Measurements from ENCODE around the gene SULT4A1.
"Not testable (repeated sequence)": the region's sequence is repeated elsewhere in the genome, so short reads cannot be mapped to it uniquely, and the experiment has no call there.

Gene SULT4A1, protein sequence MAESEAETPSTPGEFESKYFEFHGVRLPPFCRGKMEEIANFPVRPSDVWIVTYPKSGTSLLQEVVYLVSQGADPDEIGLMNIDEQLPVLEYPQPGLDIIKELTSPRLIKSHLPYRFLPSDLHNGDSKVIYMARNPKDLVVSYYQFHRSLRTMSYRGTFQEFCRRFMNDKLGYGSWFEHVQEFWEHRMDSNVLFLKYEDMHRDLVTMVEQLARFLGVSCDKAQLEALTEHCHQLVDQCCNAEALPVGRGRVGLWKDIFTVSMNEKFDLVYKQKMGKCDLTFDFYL

DNA sequence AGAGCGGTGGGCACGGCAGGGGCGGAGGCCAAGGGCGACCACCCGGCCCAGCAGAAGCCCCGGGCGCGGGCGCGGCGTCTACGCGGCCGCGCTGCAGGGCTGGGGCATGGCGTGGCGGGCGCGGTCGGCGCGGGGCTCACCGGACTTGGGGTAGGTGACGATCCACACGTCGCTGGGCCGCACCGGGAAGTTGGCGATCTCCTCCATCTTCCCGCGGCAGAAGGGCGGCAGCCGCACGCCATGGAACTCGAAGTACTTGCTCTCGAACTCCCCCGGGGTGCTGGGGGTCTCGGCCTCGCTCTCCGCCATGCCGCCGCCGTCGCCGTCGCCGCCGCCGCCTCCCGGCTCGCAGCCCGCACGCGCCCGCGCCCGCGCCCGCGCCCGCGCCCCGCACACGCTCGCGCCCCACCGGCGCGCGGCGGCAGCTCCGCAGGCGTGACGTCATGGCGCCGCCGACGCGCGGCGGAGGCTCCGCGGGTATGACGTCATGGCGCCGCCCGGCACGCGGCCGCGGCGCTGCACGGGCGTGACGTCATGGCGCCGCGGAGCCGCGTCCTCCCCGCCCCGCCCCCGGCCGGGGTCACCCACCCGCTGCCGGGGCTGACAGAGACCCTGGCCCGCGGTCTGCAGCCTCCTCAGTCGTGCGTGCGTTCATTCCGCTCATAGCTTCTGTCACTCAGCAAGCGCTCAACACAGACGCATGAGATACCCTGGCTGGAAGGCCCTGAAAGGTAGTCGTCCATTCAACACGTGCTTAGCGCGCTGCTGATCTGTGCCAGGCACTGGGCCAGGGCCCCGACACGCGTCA lies at the start of gene SULT4A1:
Gene SULT4A1 (minus strand): TSS at position 440 of the 808 bp plus-strand sequence. CDS start 131 bp downstream, at position 309.
- DNase-seq (ENCODE audit: low spot score): peak; percentile 61

DNA sequence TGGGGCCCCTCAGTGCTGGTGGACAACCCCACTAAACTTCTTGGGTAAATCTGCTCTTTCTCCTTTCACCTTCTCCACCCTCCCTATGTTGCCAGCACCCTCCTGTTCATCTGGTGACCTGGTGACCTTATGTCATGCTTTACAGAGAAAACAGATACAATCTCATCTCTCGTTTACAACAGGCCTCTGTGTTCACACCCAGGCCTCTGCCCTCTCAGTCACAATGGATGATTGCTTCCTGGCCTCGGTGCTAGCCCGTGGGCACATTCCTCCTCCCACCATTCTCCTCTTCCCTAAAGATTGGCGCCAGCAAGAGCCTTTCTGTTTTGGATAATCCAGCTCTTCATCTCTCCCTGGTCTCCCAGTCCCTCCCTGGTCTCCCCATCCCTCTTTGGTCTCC lies 49.0 kb upstream of the SULT4A1 start:
- DNase-seq (ENCODE audit: low spot score): no peak

DNA sequence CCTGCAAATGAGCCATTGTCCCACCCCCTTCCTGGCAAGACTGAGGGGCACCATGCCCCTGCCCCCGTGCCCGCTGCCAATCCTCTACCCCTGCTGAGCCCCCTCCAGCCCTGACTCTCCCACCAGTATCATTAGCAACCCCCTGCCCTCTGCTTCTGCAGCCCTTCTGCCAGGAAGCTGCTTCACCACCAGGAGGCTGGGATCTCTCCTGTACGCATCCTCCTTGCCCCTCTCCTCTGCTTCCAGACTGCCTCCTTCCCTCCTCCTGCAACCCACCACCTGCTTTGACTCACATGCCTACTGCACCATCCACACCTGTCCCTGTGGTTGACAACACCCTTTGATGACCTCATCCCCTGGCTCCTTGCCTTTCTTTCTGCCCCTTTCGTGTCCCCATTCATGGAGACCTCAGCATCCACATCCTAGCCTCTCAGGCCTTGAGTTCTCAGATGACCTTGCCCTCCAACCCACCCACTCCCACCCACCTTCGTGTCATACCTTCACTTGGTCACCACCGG lies 47.9 kb upstream of the SULT4A1 start:
- DNase-seq (ENCODE audit: low spot score): no peak

DNA sequence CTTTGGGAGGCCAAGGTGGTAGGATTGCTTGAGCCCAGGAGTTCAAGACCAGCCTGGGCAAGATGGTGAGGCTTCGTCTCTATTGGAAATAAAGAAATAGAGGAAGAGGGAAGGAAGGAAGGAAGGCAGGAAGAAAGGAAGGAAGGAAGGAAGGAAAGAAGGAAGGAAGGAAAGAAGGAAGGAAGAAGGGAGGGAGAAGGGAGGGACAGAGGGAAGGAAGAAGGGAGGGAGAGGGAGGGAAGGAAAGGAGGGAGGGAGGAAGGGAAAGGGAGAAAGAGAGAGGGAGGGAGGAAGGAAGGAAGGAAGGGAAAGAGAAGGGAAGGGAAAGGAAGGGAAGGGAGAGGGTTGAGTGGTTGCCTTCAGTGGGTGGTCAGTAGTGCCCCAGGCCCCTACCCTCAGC lies 47.4 kb upstream of the SULT4A1 start:
- no peak for DNase-seq (ENCODE audit: low spot score)

DNA sequence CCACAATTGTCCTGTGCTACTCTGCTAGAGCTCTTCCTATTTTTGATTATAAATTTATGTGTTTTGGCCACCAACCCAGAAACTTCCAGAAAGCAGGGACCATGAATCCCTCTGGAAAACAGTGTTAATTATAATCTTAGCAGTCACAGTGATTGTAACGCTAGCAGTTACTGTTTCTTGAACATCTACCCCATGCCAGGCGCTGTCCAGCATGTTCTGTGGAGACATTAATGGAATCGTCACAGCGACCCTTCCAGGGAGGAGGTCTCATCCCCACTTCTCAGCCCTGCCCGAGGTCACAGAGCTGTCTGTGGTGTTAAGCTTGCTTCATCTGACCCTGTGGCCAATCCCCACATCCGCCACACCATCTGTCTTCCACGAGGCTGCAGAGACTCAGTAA lies 43.4 kb upstream of the SULT4A1 start:
- DNase-seq (ENCODE audit: low spot score): no peak

DNA sequence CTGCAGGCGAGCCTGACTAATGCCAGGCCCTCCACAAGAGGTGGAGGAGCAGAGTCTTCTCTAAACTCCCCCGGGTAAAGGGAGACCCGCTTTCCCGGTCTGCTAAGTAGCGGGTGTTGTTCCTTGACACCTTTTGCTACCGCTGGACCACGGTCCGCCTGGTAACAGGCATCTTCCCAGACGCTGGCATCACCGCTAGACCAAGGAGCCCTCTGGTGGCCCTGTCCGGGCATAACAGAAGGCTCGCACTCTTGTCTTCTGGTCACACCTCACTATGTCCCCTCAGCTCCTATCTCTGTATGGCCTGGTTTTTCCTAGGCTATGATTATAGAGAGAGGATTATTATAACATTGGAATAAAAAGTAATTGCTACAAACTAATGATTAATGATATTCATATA lies 42.1 kb upstream of the SULT4A1 start:
- DNase-seq (ENCODE audit: low spot score): not testable (repeated sequence)

DNA sequence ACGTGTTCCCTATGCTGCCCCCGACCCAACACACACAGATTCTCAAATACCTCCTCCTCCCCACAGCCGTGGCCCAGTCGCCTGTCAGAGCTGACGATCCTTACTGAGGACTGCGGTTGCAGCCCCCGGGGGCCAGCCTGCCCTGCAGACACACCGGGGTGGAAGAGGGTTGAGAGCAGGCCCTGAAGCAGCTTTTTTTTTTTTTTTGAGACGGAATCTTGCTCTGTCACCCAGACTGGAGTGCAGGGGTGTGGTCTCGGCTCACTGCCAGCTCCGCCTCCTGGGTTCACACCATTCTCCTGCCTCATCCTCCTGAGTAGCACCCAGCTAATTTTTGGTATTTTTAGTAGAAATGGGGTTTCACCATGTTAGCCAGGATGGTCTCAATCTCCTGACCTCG lies 40.7 kb upstream of the SULT4A1 start:
- DNase-seq (ENCODE audit: low spot score): not testable (repeated sequence)

DNA sequence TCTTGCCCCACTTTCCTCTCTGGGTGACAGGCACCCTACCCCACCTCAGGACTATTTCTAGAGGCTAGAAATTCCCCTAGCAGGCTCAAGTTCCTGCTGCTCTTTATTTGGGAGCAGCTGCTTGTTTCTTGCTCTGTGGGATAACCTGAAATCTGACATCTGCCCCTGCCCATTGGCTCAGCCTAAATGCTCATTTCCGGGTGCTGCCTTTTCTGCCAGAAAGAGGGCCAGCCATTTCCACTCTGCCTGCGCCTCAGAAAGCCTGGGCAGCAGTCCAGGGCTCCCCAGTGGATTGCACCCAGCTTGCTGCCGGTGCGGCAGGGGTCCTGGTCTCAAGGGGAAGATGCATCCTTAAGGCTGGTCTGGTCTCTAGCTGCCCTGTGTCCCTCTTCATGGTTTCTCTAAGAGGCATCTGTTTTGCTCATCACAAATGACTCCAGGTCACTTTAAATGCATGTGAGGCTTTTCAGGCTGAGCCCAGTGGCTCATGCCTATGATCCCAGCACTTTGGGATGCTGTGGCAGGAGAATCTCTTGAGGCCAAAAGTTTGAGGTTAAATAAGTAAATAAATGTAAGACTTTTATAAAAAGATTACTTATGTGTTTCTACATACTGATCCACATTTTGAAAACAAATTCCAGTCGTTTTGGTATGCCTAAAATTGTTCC lies 39.8 kb upstream of the SULT4A1 start:
- no peak for DNase-seq (ENCODE audit: low spot score)

DNA sequence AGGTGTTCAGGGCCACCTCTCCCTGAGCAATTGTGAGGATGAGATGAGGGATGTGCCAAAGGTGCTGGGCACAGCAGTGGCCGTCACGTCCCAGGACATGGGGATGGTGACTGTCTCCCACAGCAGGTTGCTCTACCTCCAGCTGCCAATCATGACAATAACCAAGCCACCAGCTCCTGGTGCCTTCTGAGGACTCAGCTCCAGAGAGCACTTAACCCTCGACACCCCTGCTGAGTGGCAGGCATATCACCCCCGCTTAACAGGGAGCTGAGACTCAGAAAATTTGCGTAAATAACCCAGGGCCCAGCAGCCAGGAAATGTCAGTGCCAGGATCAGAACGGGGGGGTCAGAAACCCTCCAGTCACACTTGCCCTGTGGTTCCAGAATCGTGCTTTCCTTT lies 37.9 kb upstream of the SULT4A1 start:
- no peak for DNase-seq (ENCODE audit: low spot score)

DNA sequence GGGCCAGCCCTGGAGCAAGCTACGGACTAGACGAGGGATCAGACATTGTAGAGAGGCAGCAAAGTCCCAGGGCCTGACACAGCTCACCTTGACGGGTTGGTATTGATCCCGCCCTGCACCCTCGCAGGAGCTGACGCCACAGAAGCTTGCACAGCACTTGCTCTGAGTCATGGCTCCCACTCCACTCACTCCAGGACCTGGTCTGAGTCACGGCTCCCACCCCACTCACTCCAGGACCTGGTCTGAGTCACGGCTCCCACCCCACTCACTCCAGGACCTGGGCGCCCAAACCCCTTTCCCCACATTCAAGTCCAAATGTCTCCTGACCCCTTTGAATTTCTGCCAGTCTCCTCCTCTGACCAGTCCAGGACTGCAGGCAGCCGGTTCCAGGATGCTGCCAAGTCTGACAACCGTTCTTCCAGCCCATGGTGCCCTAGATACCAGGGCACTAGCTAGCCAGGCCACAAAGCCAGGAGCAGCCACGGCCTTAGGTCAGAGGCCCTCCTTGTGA lies 35.5 kb upstream of the SULT4A1 start:
- no peak for DNase-seq (ENCODE audit: low spot score)

DNA sequence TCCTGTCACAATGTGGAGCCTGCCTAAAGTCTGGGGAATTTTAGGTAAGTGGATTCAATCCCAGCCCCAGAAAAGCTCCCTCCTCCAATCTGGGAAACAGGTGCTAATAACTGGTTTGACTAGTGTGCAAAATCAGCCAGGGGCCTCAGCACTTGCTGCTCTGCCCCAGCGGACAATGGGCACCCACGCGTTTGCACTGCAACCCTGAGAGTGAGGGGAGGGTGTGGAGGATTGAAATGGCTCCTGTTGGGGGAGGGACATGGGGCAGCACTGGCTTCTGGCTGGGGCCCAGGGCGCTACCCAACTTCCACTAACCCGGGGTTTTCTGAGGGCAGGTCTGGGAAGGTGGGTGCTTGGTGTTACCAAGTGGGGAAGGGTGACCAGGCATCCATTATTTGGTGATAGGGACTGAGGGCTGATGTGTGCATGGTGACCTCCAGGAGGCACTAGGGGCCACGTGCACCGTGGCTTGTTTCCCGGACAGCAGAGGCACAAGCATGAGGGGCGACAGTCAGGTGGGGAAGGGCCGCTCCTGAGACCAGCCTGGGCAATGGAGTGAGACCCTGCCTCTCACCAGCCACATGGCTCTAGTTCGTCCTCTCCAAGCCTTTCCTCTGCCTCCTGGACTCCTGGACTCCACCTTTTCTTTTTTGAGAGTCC lies 33.8 kb upstream of the SULT4A1 start:
- no peak for DNase-seq (ENCODE audit: low spot score)

DNA sequence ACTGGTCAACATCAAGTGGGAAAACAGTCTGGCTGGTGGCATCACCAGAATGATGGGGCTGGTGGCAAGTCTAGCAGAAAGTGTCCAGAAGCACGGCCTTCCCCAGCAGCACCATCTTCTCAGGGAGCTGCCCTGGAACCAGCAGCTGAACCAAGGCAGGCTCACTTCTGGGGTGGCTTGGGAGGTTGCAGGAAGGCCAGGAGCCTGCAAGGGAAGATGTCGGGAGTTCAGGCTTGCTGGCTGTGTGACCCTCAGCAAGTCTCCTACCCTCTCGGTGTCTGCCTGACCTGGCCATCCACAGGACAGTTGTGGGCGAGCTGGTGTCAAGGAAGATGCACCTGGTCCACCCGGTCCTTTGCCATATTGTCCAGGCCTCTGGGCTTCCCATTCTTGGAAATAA lies 31.8 kb upstream of the SULT4A1 start:
- DNase-seq (ENCODE audit: low spot score): no peak

DNA sequence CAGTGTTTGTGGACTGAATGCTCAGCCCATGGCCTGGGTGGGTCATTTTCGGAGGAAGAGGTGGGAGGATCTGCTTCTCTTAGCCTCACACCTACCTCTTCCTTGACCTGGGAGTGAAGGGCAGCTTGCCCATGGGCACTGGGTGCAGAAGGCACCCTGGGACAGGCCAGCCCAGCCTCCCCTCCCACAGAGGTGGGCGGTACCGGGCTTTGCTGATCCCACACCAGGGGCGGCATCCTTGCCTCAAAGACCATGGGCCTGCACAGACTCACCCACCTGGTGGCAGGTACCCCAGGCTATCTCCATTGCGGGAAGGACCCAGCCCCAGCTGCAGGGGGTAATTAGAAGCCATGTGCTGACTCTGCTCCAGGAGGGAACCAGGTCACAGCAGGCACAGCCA lies 31.0 kb upstream of the SULT4A1 start:
- DNase-seq (ENCODE audit: low spot score): no peak

DNA sequence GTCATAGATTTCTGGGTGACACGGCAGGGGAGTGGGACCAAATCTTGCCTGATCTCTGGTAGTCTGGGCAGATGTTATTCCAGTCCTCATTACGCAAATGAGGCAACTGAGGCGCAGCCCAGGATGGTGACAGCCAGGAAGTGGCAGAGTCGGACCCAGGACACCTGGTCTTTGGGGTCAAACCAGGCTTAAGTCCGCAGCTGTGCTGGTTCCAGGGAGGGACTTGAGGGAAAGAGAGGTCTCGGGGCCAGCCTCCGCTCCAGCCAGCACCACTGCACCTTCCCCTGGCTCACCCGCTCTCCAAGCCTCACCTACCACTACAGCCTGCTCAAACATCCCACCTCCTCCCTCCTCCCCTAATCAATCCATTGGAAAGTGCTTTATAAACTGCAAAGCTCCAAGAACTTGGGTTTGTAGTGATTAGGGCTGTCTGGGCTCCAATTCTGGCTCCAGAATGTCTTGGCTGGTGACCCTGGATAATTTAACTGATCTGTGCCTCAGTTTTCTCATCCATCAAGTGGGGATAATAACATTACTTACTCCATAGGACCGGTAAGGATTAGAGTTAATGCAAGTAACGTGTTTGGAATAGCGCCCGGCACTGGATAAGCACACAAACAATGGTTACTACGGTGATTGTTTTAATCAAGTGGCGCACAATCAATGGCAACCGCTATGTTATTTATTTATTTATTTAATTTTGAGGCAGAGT lies 30.0 kb upstream of the SULT4A1 start:
- no peak for DNase-seq (ENCODE audit: low spot score)

DNA sequence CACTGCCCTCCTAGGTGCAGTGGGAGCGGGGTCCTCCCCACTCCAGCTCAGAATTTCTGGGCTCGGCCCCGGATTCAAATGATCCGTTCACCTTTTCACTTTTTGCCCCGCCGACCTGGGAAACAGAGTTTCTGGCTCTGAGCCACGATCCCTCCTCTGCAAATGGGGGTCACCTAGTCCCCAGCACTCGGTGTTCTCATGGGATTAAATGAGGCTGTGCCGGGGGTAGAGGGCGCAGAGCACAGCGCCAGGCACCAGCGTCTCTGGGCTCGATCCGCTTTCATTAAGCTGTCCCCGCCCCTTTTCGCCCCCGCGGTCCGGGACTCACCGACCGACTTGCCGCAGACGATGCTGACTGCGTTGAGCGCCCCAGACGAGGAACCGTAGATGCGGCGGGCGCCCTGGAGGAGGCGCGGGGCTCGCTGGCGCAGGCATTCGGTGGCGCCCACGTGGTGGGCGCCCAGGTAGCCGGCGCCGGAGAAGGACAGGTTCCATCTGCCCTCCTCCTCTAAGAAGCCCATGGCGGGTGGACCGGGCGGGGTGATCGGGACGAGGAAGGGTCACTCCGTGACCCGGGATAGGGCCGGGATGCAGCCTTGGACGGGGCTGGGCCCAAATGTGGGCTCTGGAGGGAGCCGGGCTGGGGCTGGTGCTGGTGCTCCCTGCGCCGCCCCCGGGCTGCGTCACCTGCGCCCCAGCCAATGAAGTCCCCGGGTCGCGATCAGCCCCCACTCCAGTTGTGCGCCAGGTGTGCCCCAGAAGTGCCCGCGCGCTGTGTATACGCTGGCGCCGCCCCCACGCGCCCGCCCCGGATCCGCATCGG lies 29.3 kb upstream of the SULT4A1 start, which contains the start of gene PNPLA5:
Gene PNPLA5 (minus strand): TSS at position 654 of the 823 bp plus-strand sequence. CDS start 133 bp downstream, at position 521.
- DNase-seq (ENCODE audit: low spot score): no peak

DNA sequence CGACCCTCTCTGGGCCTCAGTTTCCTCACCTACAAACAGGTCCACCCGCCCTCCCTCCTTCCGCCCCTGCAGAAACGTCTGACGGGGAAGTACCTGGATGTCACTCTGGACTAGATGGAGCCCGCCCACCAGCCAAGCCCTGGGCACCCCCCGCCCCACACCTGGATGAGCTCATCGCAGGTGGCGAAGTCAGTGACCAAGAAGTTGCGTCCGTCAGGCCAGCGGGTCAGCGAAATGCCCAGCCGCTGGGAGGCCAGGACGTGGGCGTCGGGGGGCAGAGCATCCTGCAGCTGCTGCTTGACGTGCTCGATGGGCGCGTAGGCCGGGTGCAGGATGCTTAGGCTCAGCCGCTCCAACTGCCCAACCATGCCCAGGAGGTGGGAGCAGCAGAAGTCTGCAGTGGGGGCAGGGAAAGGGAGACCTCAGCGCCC lies 28.6 kb upstream of the SULT4A1 start:
- DNase-seq (ENCODE audit: low spot score): peak; percentile 55

DNA sequence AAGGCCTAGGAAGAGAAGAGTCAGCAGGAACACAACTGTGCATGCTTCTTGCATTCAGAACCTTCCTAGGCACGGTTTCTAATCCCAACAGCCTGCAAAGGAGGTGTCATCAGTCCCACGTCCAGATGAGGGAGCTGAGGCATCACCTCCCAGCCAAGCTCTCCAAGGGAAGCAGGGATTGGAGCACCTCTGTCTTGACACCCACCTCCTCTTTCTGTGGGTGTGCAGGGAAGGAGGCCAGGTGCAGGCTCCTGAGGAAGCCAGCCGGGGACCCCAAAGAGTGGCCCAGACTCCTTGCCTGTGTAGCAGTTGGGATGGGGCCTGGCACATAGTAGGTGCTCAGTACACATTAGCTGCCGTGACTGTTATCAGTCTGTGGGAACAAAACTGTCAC lies 27.5 kb upstream of the SULT4A1 start:
- no peak for DNase-seq (ENCODE audit: low spot score)

DNA sequence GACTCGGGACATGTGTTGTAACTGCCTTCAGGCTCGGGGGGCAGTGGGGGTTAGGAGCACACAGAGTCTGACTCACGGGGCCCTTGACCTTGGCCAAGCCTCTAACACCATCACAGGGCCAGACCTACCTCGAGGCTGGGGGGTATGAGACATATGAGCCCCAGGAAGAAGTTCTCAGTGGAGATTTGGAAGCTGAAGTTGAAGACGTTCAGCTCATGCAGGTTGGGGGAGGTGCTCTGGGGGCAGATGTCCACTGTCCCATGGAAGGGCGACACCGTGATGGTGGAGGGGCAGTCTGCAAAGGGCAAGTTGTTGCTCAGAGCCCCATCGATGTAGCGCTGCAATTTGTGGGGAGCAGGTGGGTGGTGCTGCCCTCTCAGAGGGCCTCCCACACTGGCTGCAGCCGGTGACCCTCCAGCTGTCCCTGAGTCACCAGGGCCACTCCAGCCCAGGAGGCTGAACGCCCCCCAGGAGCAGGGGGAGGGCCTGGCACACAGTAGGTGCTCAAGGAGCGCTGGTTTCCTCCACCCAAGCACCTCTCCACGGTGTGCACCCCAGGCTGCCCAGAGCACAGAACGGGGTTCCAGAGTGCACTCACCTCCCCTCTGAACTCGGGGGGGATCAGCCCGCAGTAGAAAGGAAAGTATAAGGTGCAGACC lies 27.0 kb upstream of the SULT4A1 start:
- peak; percentile 58 for DNase-seq (ENCODE audit: low spot score)

DNA sequence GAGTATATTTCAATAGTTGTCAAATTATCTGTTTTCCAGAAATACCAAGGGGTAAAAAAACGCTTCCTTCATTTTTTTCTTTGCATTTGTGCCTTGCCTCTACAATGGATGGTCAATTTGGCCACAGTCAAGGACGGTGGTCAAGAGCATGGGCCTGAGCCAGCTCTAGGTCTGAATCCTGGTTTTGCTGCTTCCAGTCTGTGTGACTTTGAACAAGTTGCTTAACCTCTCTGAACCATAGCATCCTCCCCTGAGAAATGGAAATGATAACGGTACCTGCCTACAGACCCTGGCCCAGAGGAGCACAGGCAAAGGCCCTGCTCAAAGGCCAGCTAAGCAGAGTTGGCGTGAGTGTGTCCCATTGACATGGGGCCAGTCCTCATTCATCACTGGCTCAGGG lies 26.4 kb upstream of the SULT4A1 start:
- DNase-seq (ENCODE audit: low spot score): no peak

DNA sequence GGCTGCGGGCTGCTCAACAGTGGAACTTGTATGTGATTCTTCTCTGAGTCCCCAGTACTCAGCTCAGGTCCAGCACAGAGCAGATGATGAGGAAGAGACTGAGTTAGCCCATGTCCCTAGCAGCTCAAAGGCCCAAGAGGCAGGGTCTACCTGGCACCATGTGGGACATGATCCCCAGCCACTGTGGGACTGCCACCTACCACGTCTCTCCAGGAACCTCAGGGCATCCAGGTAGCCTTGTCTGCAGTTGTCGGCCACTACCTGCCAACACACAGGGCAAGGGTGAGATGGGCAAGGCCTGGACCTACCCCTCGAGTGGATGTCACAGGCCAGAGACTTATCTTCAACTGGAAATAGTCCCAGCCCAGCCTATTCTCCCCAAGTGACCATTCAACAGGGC lies 25.1 kb upstream of the SULT4A1 start:
- no peak for DNase-seq (ENCODE audit: low spot score)

Measured in left forelimb (tissue), 1 donor.